Measurements from ENCODE around the gene STARD9.

The STARD9 gene

GRCh38 chr15:42627485-42627884, 52.1 kb downstream of the STARD9 start:
- no peak for DNase-seq (ENCODE audit: low read depth)

GRCh38 chr15:42628761-42629160, 53.4 kb downstream of the STARD9 start:
- DNase-seq (ENCODE audit: low read depth), result no peak

GRCh38 chr15:42632105-42632675, 56.8 kb downstream of the STARD9 start:
- DNase-seq (ENCODE audit: low read depth), result no peak

- no peak for DNase-seq (ENCODE audit: low read depth)
Measured at GRCh38 chr15:42640109-42640508, 64.7 kb downstream of the STARD9 start.

GRCh38 chr15:42650208-42651066, 75.0 kb downstream of the STARD9 start:
- peak; percentile 73 for DNase-seq (ENCODE audit: low read depth)

GRCh38 chr15:42665827-42666226, 90.4 kb downstream of the STARD9 start:
- no peak for DNase-seq (ENCODE audit: low read depth)

- no peak for DNase-seq (ENCODE audit: low read depth)
Measured at GRCh38 chr15:42667855-42668254, 92.4 kb downstream of the STARD9 start.

- no peak for DNase-seq (ENCODE audit: low read depth)
Measured at GRCh38 chr15:42670451-42670850, 95.0 kb downstream of the STARD9 start.

- no peak for DNase-seq (ENCODE audit: low read depth)
Measured at GRCh38 chr15:42672444-42672843, 97.0 kb downstream of the STARD9 start.

- no peak for DNase-seq (ENCODE audit: low read depth)
Measured at GRCh38 chr15:42674472-42674871, 99.1 kb downstream of the STARD9 start.

- DNase-seq (ENCODE audit: low read depth), result no peak
Measured at GRCh38 chr15:42675021-42675420, 99.6 kb downstream of the STARD9 start.

- no peak for DNase-seq (ENCODE audit: low read depth)
Measured at GRCh38 chr15:42679285-42680141, 104.1 kb downstream of the STARD9 start.

GRCh38 chr15:42680142-42680482, 104.7 kb downstream of the STARD9 start:
- peak; percentile 11 for DNase-seq (ENCODE audit: low read depth)

GRCh38 chr15:42681119-42681518, 105.7 kb downstream of the STARD9 start:
- DNase-seq (ENCODE audit: low read depth), result no peak

GRCh38 chr15:42686281-42686680, 110.9 kb downstream of the STARD9 start:
- no peak for DNase-seq (ENCODE audit: low read depth)

GRCh38 chr15:42687740-42688139, 112.3 kb downstream of the STARD9 start:
- DNase-seq (ENCODE audit: low read depth), result no peak

GRCh38 chr15:42688301-42688700, 112.9 kb downstream of the STARD9 start:
- no peak for DNase-seq (ENCODE audit: low read depth)

- DNase-seq (ENCODE audit: low read depth), result no peak
Measured at GRCh38 chr15:42691308-42691707, 115.9 kb downstream of the STARD9 start.

GRCh38 chr15:42691770-42692169, 116.4 kb downstream of the STARD9 start:
- DNase-seq (ENCODE audit: low read depth), result no peak

- no peak for DNase-seq (ENCODE audit: low read depth)
Measured at GRCh38 chr15:42692536-42692935, 117.1 kb downstream of the STARD9 start.

GRCh38 chr15:42692997-42693396, 117.6 kb downstream of the STARD9 start:
- DNase-seq (ENCODE audit: low read depth), result no peak

- no peak for DNase-seq (ENCODE audit: low read depth)
Measured at GRCh38 chr15:42693496-42693895, 118.1 kb downstream of the STARD9 start.

- no peak for DNase-seq (ENCODE audit: low read depth)
Measured at GRCh38 chr15:42693942-42694341, 118.5 kb downstream of the STARD9 start.
